ENCODE results near the gene PRKCA.

- TF ChIP-seq SUZ12 (IDR thresholded peaks at IDR 0.05; ENCODE audit: unreplicated experiment) (no peak), FOXM1 (IDR thresholded peaks at IDR 0.05; ENCODE audit: low read depth, low read length) (no peak), EGR1 (IDR thresholded peaks at IDR 0.05; ENCODE audit: borderline replicate concordance in 1 of 2, low read depth in 2 of 2, low read length in 2 of 2) (no peak), SIN3A (IDR thresholded peaks at IDR 0.05; ENCODE audit: low read depth, low read length) (no peak)
Measured at GRCh38 chr17:66643815-66644710, 341.6 kb downstream of the PRKCA start.

Measured in GM12878 (cell line).